ENCODE results near the gene SF3B2. TPM values are rescaled to one million over a fixed set of nuclear protein-coding genes. Genes with fewer than 3 reads are reported as not detected.

The SF3B2 gene
- total RNA-seq, 5 donors from 2014 or later (not counting 1 experiment from before 2014, with no cell fraction given): 189 to 264 (median 224) TPM

GRCh38 chr11:66015454-66015881, 36.7 kb upstream of the SF3B2 start:
- no peaks in the 10 kb centered on the region for H3K9me3 Mint-ChIP-seq
- Histone ChIP-seq H3K9me3 (no peaks in the 10 kb centered on the region), H3K4me3 (ENCODE audit: control insufficient read depth in 1 of 2, extremely low read depth in 1 of 2, low read length in 1 of 2) (no peak overlapping the region), H3K36me3 (ENCODE audit: control insufficient read depth in 2 of 2, extremely low read depth in 1 of 2, insufficient read depth in 1 of 2, low read length in 1 of 2) (no peaks in the 10 kb centered on the region), H3K27ac (ENCODE audit: low read length) (no peak overlapping the region), H3K4me1 (ENCODE audit: control insufficient read depth in 1 of 2, extremely low read depth in 1 of 2, insufficient read depth in 2 of 2, low read length in 2 of 2) (peaks cover 0 to 10% of the 10 kb centered on the region in 2 experiments), H3K27me3 (replicated peaks in 1 of 2; ENCODE audit: control insufficient read depth in 2 of 2, extremely low read depth in 1 of 2, insufficient read depth in 2 of 2, low read length in 1 of 2) (peaks cover 2 to 37% of the 10 kb centered on the region in 2 experiments)
- H3K4me1 Mint-ChIP-seq: peaks cover 0 to 5% (median 0%) of the 10 kb centered on the region in 3 donors
- CTCF ChIA-PET: interaction anchor here in 1 of 2 donors (0.6 kb wide), 1 partner anchor 684 kb away, joined by 4 read pairs; no protein-coding TSS in a partner anchor
- no peak overlapping the region for H3K27ac Mint-ChIP-seq
- DNase-seq: no peak
- POLR2A ChIA-PET: no interaction called here
- H3K27me3 Mint-ChIP-seq: peaks cover 4 to 17% of the 10 kb centered on the region in 2 donors
- H3K36me3 Mint-ChIP-seq: no peaks in the 10 kb centered on the region
- WGBS (ENCODE audit: insufficient coverage): 94% methylated on average over 3 of the region's 7 CpGs
- H3K4me3 Mint-ChIP-seq: no peak overlapping the region
- ATAC-seq (replicated peaks in 1 of 4): no peak

DNA sequence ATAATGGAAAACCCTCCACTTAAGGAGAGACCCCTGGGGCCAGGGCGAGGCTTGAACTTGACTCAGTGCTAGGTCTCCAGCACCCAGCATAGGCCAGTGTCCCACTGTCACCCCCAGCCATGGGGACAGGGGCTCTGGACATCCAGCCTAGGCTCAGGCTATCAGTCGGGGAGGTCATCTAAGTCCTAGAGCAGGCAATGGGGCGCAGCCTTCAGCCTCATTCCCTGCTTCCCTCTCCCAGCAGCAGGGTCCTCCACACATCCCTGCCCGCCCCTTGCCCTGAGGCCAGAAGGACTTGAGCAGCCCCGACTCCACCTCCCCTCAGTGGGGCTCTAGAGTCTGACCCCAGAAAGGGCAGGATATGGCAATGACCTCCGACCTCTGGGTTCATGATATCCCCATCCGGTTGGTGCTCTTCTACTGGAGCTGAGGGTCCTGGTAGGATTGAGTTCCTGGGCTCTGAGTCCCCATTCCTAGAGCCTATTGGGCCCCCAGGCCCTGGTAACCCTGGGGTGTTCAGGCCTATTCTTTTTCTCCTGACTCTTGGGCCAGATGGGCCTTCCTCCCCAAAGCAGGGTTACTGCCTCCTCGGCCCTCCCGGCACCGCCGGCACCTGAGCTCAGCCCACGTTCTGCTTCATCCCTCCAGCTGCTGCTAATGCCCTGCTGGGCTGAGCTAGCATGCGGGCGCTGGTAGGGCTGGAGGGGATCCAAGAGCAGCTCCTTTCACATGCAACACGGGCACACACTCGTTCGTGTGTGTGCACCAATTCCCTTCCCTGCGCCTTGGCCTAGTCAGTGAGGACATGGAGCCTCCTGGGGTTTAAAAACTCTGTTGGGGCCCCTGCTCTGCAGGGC, 36.0 kb upstream of the SF3B2 start:
- H3K9me3 Mint-ChIP-seq: no peaks in the 10 kb centered on the region
- peaks cover 0 to 9% (median 0%) of the 10 kb centered on the region in 3 donors for H3K4me1 Mint-ChIP-seq
- CTCF ChIA-PET: interaction anchor here in 1 of 2 donors (1.0 kb wide), 1 partner anchor 49 kb away, joined by 3 read pairs; no protein-coding TSS in a partner anchor
- Histone ChIP-seq H3K27ac (ENCODE audit: low read length) (no peak overlapping the region), H3K36me3 (ENCODE audit: control insufficient read depth in 2 of 2, extremely low read depth in 1 of 2, insufficient read depth in 1 of 2, low read length in 1 of 2) (no peaks in the 10 kb centered on the region), H3K9me3 (no peaks in the 10 kb centered on the region), H3K4me3 (ENCODE audit: control insufficient read depth in 1 of 2, extremely low read depth in 1 of 2, low read length in 1 of 2) (no peak overlapping the region), H3K27me3 (replicated peaks in 1 of 2; ENCODE audit: control insufficient read depth in 2 of 2, extremely low read depth in 1 of 2, insufficient read depth in 2 of 2, low read length in 1 of 2) (peaks cover 2 to 33% of the 10 kb centered on the region in 2 experiments), H3K4me1 (ENCODE audit: control insufficient read depth in 1 of 2, extremely low read depth in 1 of 2, insufficient read depth in 2 of 2, low read length in 2 of 2) (peaks cover 0 to 12% of the 10 kb centered on the region in 2 experiments)
- H3K4me3 Mint-ChIP-seq: no peak overlapping the region
- no peak overlapping the region for H3K27ac Mint-ChIP-seq
- DNase-seq: no peak
- ATAC-seq (replicated peaks in 1 of 4): no peak
- POLR2A ChIA-PET: no interaction called here
- 88% methylated on average over 17 of the region's 18 CpGs for WGBS (ENCODE audit: insufficient coverage)
- H3K36me3 Mint-ChIP-seq: no peaks in the 10 kb centered on the region
- peaks cover 4 to 16% of the 10 kb centered on the region in 2 donors for H3K27me3 Mint-ChIP-seq

DNA sequence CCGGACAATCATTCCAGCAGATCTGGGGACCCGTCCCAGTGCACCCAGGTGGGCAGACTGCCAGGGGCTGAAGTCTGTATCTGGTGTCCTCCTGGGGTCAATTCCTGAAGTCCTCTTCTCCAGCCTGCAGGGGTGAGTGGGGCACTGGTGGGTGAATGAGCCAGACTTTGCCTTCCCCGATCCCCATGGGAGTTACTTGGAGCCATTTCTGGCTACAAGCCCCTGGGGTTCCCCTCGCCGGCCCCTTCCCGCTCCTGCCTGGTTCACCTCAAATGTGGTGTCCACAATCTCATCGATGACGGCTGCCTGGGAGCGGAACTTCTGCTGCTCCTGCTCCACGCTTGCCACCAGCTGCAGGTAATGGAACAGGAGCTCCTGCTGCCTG, 35.4 kb upstream of the SF3B2 start:
- Mint-ChIP-seq H3K36me3 (no peaks in the 10 kb centered on the region), H3K27me3 (peaks cover 4 to 12% of the 10 kb centered on the region in 2 donors), H3K27ac (no peak overlapping the region), H3K4me1 (peaks cover 0 to 9% (median 0%) of the 10 kb centered on the region in 3 donors), H3K4me3 (no peak overlapping the region), H3K9me3 (no peaks in the 10 kb centered on the region)
- H3K27me3 ChIP-seq (replicated peaks in 1 of 2; ENCODE audit: control insufficient read depth in 2 of 2, extremely low read depth in 1 of 2, insufficient read depth in 2 of 2, low read length in 1 of 2): peaks cover 0 to 28% of the 10 kb centered on the region in 2 experiments
- no peaks in the 10 kb centered on the region for H3K9me3 ChIP-seq
- H3K4me1 ChIP-seq (ENCODE audit: control insufficient read depth in 1 of 2, extremely low read depth in 1 of 2, insufficient read depth in 2 of 2, low read length in 2 of 2): peaks cover 0 to 12% of the 10 kb centered on the region in 2 experiments
- 81% methylated on average over 10 of the region's 10 CpGs for WGBS (ENCODE audit: insufficient coverage)
- no peak overlapping the region for H3K27ac ChIP-seq (ENCODE audit: low read length)
- no peak for ATAC-seq (replicated peaks in 1 of 4)
- ChIA-PET CTCF (interaction anchor here in 1 of 2 donors (1.0 kb wide), 1 partner anchor 48 kb away, joined by 3 read pairs; no protein-coding TSS in a partner anchor), POLR2A (no interaction called here)
- no peaks in the 10 kb centered on the region for H3K36me3 ChIP-seq (ENCODE audit: control insufficient read depth in 2 of 2, extremely low read depth in 1 of 2, insufficient read depth in 1 of 2, low read length in 1 of 2)
- H3K4me3 ChIP-seq (ENCODE audit: control insufficient read depth in 1 of 2, extremely low read depth in 1 of 2, low read length in 1 of 2): no peak overlapping the region
- DNase-seq: no peak

DNA sequence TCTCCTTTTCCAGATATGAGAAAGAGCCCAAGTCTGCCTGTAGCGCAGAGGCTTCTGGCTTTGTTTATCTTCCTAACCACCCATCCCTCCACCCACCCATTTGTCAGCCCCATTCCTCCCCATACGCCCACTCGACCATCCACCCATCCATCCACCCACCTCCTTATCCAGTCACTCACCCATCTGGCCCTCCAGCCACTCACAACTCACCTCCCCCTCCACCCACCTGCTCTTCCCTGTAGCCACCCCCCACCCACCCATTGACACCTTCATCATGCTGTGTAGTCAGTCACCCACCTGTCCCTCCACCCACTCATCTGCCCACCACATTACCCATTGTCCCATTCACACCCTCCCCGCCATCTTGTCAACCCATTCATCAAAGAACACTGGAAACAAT, 34.8 kb upstream of the SF3B2 start:
- ChIA-PET POLR2A (no interaction called here), CTCF (interaction anchor here in 1 of 2 donors (0.6 kb wide), 1 partner anchor 248 kb away, joined by 3 read pairs; no protein-coding TSS in a partner anchor)
- Mint-ChIP-seq H3K4me3 (no peak overlapping the region), H3K4me1 (peaks cover under 1 to 9% (median under 1%) of the 10 kb centered on the region in 3 donors), H3K27ac (no peak overlapping the region), H3K9me3 (no peaks in the 10 kb centered on the region), H3K27me3 (peaks cover 4 to 12% of the 10 kb centered on the region in 2 donors), H3K36me3 (no peaks in the 10 kb centered on the region)
- Histone ChIP-seq H3K4me3 (ENCODE audit: control insufficient read depth in 1 of 2, extremely low read depth in 1 of 2, low read length in 1 of 2) (no peak overlapping the region), H3K36me3 (ENCODE audit: control insufficient read depth in 2 of 2, extremely low read depth in 1 of 2, insufficient read depth in 1 of 2, low read length in 1 of 2) (no peaks in the 10 kb centered on the region), H3K27ac (ENCODE audit: low read length) (no peak overlapping the region), H3K27me3 (replicated peaks in 1 of 2; ENCODE audit: control insufficient read depth in 2 of 2, extremely low read depth in 1 of 2, insufficient read depth in 2 of 2, low read length in 1 of 2) (peaks cover 0 to 28% of the 10 kb centered on the region in 2 experiments), H3K4me1 (ENCODE audit: control insufficient read depth in 1 of 2, extremely low read depth in 1 of 2, insufficient read depth in 2 of 2, low read length in 2 of 2) (peaks cover 0 to 10% of the 10 kb centered on the region in 2 experiments), H3K9me3 (no peaks in the 10 kb centered on the region)
- ATAC-seq (replicated peaks in 1 of 4) (no peak), DNase-seq (no peak)
- WGBS (ENCODE audit: insufficient coverage): 64% methylated on average over 4 of the region's 4 CpGs

DNA sequence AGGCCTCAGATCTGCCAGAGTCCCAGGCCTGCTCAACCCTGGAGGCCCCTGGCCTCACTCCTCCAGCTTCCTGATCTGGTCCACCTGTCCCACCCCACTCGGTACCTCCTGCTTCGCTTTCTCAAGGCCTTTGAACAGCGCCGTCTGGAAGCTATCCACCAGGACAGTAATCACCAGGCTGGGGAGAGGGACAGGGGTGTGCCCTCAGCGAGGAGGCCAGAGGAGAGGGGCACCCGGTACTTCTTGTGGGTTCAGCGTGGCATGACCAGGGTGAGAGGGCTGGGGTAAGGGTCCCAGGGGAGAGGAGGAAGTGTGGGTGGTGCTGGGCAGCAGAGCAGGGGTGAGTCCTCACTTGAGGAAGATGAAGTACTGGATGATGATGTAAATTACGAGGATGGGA, 32.0 kb upstream of the SF3B2 start:
- no peaks in the 10 kb centered on the region for H3K36me3 Mint-ChIP-seq
- peaks cover 0 to 15% of the 10 kb centered on the region in 2 experiments for H3K4me1 ChIP-seq (ENCODE audit: control insufficient read depth in 1 of 2, extremely low read depth in 1 of 2, insufficient read depth in 2 of 2, low read length in 2 of 2)
- peaks cover 0 to 19% of the 10 kb centered on the region in 2 experiments for H3K27me3 ChIP-seq (replicated peaks in 1 of 2; ENCODE audit: control insufficient read depth in 2 of 2, extremely low read depth in 1 of 2, insufficient read depth in 2 of 2, low read length in 1 of 2)
- no peak overlapping the region for H3K27ac ChIP-seq (ENCODE audit: low read length)
- H3K36me3 ChIP-seq (ENCODE audit: control insufficient read depth in 2 of 2, extremely low read depth in 1 of 2, insufficient read depth in 1 of 2, low read length in 1 of 2): no peaks in the 10 kb centered on the region
- H3K9me3 ChIP-seq: no peaks in the 10 kb centered on the region
- DNase-seq (no peak), ATAC-seq (replicated peaks in 1 of 4) (no peak)
- no peak overlapping the region for H3K27ac Mint-ChIP-seq
- no peak overlapping the region for H3K4me3 ChIP-seq (ENCODE audit: control insufficient read depth in 1 of 2, extremely low read depth in 1 of 2, low read length in 1 of 2)
- ChIA-PET CTCF (no interaction called here), POLR2A (no interaction called here)
- WGBS (ENCODE audit: insufficient coverage): 80% methylated on average over 5 of the region's 8 CpGs
- no peak overlapping the region for H3K4me3 Mint-ChIP-seq
- H3K9me3 Mint-ChIP-seq: no peaks in the 10 kb centered on the region
- peaks cover 5 to 13% (median 6%) of the 10 kb centered on the region in 3 donors for H3K4me1 Mint-ChIP-seq
- peaks cover 3 to 7% of the 10 kb centered on the region in 2 donors for H3K27me3 Mint-ChIP-seq

DNA sequence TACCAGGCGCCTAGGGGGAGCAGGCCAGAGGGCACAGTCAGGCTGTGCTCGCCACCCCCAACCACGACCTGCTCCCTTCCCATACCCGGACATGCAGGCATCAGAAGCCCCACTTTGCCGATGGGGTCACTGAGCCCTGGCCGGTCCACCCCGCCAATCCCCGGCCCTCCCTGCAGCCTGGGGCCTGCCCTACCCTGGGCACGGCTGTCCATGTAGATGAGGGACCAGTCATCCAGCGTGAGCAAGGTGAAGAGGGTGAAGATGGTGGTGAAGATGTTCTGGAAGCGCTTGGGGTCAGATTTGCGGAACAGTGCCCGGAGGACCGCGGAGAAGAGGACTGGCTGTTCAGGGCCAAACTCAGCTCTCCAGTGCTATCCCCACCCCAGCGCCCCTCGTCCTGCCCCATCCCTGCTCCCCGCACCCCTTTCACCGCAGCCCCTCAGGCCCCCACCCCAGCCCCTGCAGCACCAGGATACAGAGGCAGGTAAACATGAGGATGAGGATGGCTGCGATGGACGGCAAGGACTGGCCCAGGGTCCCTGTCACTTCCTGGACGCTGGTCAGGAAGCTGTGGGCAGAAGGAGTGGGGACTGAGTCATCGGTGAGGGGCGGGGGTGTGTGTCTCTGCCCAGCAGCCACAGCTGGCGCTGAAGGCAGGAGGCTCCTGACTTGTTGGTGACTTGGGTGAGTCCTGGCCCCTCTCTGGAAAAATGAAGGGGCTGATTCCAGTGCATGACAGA, 31.4 kb upstream of the SF3B2 start:
- Mint-ChIP-seq H3K9me3 (no peaks in the 10 kb centered on the region), H3K36me3 (no peaks in the 10 kb centered on the region), H3K4me1 (peaks cover 5 to 13% (median 6%) of the 10 kb centered on the region in 3 donors), H3K4me3 (no peak overlapping the region), H3K27ac (no peak overlapping the region), H3K27me3 (peaks cover 3 to 7% of the 10 kb centered on the region in 2 donors)
- Histone ChIP-seq H3K27me3 (replicated peaks in 1 of 2; ENCODE audit: control insufficient read depth in 2 of 2, extremely low read depth in 1 of 2, insufficient read depth in 2 of 2, low read length in 1 of 2) (peaks cover 0 to 20% of the 10 kb centered on the region in 2 experiments), H3K36me3 (ENCODE audit: control insufficient read depth in 2 of 2, extremely low read depth in 1 of 2, insufficient read depth in 1 of 2, low read length in 1 of 2) (no peaks in the 10 kb centered on the region), H3K27ac (ENCODE audit: low read length) (no peak overlapping the region), H3K4me3 (ENCODE audit: control insufficient read depth in 1 of 2, extremely low read depth in 1 of 2, low read length in 1 of 2) (no peak overlapping the region), H3K4me1 (ENCODE audit: control insufficient read depth in 1 of 2, extremely low read depth in 1 of 2, insufficient read depth in 2 of 2, low read length in 2 of 2) (peaks cover 0 to 15% of the 10 kb centered on the region in 2 experiments), H3K9me3 (no peaks in the 10 kb centered on the region)
- POLR2A ChIA-PET: no interaction called here
- 56% methylated on average over 13 of the region's 25 CpGs for WGBS (ENCODE audit: insufficient coverage)
- CTCF ChIA-PET: no interaction called here
- DNase-seq (peak in 8 of 35 experiments; percentile 8 to 55 (median 18)), ATAC-seq (replicated peaks in 1 of 4) (no peak)

Data from T-cell (primary cell).